Suppressor macrophage (primary cell): ENCODE results near the gene TARS2.

Experiments used
- DNase-seq, 4 experiments: peaks; one replicate each; pipeline ENCODE4 v3.0.0-alpha.2; 2020 to 2022

Gene TARS2

DNA sequence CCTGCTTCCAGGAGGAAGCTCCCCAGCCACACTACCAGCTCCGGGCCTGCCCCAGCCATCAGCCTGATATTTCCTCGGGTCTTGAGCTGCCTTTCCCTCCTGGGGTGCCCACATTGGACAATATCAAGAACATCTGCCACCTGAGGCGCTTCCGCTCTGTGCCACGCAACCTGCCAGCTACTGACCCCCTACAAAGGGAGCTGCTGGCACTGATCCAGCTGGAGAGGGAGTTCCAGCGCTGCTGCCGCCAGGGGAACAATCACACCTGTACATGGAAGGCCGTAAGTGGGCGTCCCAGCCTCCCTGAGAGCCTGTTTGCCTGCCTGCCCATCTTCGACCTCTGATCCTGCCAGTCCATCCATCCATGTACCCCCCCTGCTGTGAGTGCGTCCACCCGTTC is 24.3 kb downstream of the TARS2 start:
- no peak for DNase-seq

DNA sequence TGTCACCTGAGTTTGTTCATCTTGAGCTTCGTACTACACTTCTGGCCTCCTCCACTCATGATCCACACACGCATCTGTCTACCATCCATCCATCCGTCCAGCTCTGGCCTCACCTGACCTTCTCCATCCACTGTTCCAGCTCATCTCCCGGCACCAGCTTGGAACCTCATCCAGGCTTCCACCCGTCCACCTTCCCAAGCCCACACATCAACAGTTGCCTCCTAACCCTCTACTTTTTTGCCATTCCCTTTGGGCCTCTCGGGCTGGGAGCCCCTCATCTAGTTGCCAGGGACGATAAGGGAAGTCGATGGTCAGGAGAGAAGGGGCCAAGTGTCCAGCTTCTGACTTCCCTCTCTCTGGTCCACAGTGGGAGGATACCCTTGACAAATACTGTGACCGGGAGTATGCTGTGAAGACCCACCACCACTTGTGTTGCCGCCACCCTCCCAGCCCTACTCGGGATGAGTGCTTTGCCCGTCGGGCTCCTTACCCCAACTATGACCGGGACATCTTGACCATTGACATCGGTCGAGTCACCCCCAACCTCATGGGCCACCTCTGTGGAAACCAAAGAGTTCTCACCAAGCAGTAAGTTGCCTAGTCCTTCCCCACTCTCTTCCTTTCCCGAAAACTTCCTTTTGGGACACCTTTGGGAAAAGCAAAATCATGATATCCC is 24.9 kb downstream of the TARS2 start:
- no peak for DNase-seq

DNA sequence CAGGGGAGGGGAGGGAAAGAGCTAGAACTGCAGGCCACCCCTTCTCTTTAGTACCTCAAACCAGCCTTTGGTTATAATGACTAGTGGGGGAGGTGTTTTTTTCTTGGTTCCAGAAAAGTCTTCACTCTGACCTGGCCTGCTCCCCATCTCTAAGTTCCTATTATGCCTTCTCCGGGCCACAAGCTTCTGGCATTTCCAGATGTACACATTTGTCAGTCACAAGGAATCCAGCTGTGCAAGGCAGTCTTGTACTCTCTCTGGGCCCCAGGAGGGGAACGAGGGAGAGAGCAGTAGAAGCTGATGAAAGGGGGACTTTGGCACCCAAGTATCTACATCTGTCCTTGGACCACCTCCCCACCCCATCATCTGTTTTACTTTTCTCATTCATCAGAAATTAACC is 25.6 kb downstream of the TARS2 start:
- no peak for DNase-seq

DNA sequence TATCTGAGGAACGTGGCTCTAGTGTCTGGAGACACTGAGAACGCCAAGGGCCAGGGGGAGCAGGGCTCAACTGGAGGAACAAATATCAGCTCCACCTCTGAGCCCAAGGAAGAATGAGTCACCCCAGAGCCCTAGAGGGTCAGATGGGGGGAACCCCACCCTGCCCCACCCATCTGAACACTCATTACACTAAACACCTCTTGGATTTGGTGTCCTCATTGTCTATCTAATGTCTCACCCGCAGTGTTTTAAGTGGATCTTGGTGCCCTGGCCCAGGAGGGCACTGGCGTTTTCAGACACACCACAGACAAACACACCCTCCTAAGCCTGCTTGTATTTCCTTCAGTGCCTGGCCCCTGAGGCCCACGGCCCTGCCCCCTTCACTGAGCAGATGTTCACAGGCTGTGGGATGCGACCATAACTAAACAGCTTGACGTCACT is 26.2 kb downstream of the TARS2 start:
- DNase-seq = no peak

DNA sequence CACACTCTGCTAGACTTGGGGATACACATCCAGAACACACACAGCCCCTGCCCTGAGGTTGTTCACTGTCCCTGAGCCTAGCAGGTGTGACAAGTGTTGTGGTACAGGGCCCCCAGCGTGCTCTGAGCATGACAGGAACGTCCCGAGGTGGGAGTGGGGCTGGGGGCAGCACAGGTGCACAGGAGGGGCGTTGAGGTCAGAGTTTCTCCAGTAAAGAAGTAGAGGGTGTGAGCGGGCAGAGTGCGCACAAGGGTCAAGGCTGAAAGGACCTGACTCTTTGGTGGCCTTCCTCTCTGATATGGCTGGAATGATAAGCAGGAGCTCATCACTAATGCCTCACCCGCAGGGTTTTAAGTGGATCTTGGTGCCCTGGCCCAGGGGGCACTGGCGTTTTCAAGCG is 27.0 kb downstream of the TARS2 start:
- DNase-seq = no peak

DNA sequence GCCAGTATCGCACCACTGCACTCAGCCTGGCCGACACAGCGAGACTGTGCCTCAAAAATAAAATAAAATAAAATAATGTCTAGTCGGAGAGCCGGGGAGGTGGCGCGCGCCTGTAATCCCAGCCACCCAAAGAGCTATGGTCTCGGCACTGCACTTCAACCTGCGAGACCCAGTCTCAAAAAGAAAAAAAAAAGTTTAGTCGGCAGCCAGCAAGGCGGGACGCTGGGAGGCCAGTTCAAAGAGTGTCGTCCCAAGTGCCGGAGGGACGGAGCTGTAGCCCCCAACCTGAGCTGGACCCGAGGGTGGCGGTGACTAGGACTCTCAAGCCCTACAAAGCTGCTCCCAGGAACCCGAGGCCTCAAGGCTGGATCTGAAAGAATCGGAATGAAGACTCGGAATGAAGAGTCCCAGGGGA is 27.7 kb downstream of the TARS2 start:
- no peak for DNase-seq

DNA sequence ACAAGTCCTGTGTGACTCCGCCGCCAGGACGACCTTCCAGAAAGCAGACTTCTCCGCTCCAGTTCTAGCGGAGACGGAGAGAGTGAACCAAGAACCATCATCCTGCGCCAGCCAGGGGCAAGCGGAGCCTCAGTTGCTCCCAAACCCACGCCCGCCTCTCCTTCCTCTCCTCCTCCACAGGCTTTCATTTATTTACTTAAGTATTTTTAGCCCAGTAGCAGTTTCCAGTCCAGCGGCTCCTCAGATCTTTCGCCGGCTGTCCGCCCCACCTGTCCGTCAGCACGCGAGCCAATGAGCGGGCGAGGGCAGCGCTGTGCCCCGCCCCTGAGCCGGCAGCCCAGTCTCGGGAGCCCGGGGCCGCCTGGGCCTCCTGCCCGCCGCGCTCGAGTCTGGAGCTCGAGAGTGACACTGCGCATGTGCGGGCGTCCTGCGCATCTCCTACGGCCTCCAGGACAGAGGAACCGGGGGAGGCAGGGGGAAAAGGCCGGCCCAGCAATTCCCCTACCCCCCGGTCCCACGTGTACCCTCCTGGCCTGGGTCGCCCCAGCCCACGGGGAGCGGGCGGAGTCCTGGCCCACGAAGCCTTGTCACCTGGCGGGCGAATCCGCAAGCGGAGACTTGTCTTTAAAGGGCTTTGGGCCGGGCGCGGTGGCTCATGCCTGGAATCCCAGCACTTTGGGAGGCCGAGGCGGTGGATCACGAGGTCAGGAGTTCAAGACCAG is 28.3 kb downstream of the TARS2 start, which contains the start of gene FALEC:
Gene FALEC, plus strand, starts transcription at position 425 of the 722 bp plus-strand sequence.
- peak; percentile 98 to 99 (median 98) for DNase-seq

DNA sequence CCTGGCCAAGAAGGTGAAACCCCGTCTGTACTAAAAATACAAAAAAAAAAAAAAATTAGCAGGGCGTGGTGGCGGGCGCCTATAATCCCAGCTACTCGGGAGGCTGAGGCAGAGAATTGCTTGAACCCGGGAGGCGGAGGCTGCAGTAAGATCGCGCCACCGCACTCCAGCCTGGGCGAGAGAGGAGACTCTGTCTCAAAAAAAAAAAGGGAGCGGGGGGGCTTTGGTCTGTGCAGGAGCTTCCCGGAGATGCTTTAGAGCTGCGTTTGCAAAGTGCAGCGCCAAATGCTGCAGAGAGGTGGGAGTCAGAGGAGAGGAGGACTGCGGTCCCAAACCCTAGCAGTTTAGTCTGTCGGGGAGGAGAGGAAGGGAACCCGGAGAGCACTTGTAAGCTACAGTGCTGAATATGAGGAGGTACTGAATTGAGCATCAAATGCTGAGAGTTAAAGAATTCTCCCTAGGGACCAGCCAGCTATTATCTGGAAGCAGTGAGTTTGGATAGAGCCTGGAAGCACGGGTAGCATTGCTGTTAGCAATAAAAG is 28.9 kb downstream of the TARS2 start:
- DNase-seq = peak in 3 of 4 experiments; percentile 9 to 17 (median 10)

DNA sequence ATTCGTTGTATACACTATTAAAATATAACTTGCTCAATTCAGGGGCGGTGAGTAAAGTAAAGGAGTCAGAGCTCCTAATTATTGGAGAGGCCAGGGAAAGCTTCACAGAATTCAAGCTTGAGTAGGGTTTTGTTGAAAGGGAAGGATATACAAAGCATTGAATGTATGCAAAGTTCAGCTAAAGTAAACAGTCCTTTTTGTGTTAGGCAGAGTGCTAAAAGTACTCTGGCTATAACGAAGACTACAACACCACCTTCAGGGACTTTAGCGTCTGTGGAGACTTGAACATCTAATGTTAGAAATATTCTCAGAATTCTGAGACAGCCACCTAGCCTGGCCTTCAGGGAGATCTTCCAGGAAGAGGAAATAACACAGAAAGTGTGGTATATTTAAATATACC is 29.4 kb downstream of the TARS2 start:
- no peak for DNase-seq

DNA sequence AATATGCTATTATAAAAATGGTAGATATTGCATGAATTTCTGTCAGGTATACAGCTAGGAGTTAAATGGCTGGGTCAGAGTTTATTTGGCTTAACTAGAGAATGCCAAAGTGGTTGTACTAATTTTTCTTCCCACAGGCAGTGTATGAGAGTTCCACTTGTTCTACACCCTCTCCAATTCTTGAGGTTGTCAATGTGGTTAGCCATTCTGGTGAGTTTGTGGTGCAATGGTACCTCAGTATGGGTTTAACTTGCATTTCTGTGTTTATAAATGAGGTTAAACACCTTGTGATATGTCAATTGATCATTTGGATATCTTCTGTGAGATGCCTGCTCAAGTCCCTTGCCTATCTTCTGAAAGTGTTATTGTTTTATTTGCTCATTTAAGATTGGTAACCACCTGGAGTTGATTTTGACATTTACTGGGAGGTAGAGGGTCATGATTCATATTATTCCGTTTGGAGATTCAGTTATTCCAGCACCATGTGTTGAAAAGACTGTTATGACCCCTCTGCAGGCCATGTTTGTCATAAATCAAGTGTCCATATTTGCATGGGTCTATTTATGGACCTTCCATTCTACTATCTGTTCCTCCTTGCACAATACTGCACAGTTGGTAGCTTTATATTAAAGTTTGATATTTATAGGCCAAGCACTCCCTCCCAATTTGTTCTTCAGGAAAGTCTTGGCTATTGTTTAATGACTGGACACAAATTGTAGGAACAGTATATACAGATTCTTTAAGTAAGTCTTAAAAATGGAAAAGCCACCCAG is 34.2 kb downstream of the TARS2 start:
- no peak for DNase-seq

DNA sequence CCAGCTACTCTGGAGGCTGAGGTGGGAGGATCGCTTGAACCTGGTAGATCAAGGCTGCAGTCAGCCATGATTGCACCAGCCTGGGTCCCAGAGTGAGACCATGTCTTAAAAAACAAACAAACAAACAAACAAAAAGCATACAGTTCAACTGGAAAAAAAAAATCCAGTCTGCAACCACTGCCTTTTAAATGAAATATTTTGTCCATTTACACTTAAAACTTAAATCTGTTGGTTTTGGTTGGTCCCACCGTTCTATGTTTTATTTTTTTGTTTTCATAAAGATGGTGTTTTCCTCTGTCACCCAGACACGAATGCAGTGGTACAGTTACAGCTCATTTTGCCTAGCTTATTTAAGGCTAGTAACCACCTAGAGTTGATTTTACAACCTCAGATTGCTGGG is 38.1 kb downstream of the TARS2 start:
- no peak for DNase-seq

DNA sequence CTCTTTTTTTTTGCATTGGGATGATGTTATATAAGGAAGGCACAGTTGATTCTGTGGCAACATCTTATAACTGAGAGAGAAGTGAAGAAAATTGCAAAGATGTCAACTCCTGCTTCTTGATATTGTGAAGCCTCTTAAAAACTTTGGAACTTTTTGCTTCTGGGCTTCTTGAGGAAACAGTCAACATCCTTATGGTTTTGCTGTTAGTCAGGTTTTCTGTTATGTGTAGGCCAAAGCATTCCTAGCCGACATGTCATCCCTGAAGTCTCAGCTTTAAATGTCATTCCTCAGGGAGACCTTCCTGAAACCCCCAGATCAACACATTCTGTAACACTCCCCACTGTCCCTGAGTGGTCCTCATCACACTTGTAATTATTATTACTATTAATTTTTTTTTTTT is 41.0 kb downstream of the TARS2 start:
- DNase-seq = no peak

DNA sequence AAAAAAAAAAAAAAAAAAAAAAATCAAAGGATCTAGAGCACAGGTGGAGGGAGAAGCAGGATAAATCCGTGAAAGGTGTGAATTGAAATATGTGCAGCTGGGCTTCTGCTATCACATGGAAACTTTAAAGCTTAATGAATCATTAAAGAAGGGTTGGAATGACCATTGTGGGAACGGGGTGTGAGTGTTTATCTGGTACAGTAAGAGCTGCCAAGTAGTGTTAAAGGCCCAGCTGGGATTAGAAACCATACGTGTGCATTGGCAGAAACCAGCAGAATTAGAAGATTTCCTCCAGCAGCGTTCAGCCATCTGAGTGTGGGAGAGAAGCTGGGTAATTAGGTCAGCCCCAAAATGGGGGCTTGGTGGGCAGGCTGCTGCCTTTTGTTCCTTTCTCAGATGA is 41.8 kb downstream of the TARS2 start:
- DNase-seq = no peak

DNA sequence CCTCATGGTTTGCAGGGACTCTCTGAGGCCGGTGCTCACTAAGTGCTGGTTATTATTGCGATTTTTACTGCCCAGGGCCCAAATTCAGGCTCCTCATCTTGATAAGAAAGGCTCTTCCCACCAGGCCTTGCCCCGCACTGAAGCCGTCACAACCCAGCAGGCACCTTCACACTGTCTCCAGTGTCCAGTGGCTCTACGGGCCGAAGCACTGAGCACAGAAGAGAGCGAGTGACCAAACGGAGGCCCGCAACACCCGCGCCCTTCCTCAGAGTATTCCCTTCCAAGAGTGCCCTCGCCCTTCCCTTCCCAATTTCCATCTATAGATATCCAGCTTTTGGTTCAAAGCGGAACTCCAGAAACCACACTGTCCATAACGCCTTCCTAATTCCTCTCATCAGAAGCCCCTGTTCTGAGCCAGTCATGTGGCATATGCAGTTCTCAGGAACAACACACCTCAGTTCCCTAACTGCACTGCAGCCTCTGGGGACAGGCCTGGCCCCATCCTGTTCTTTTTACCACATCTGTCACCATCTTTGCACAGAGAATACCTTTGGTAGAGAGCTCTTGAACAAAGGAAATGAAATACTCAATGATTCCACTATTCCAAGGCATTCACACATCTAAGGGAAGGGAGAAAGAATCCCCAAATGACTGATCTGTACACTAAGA is 43.4 kb downstream of the TARS2 start:
- DNase-seq = no peak

DNA sequence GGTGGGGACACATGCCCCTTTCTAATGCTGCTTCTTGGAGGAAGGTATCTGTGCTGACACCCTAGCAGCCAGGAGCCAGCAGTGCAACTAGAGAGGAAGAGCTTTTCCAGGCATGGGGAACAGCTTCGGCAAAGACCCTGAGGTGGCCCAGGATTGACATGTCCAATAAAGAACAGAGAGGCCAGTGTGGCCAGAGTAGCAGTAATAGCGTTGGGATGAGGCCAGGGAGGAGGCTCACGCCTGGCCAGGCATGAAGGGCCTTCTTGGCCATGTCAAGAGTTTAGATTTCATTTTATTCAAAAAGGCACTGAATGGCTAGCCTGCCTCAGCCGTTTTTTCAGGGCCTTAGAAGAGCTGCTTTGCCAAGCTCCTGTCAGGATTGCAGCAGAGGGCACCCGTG is 45.6 kb downstream of the TARS2 start:
- DNase-seq = peak in 1 of 4 experiments; percentile 17

DNA sequence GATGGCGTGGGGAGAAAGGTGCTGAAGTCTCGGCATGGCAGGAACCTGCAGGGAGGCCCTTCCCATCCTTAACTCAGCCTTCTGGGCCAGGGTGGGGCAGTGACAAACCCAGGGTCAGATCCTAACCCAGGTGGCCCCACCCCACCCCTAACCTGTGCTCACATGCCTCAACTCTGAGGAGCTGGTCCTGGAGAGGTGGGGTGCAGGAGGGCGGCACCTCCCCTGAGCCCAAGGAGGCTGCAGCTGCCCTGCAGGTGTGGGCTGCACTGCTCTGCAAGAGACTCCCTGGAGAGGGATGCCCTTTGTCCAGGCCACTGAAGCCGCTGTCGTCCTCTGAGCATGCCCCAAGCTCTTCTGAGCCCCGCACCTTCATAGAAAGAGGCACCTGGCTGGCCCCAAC is 46.8 kb downstream of the TARS2 start:
- DNase-seq = no peak

DNA sequence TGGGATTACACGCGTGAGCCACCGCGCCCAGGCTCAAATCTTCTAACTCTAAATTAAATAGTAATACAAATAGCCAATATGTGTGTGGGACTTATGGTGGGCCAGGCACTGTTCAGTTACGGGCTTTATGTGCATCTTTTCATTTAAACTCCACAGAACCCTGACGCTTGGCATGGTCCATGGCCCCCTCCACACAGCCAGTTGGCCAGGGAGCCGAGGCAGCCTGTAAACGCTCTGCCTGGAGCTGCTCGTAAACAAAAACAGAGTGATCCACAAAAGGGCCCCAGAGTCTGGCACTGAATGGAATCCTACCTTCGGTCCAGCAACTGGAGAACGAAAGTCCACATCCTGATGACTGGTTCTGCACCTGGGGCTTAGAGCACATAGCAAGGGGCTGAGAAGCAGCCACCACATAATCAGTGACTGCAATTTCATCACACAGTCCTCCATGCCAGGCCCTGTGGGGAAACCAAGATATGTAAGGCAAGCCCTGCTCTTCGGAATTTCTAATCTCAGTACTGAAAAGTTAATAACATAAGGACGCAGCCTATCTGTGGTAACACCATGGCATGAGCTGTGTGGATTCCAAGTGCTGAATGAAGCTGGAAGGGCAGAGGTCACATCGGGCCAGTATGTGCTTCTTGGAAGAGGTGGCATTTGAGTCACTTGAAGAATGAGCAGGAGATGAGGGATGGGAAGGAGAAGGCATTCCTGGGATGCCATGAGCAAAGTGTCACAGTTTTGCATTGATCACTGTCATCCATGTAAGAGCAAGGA is 48.5 kb downstream of the TARS2 start:
- DNase-seq = no peak

DNA sequence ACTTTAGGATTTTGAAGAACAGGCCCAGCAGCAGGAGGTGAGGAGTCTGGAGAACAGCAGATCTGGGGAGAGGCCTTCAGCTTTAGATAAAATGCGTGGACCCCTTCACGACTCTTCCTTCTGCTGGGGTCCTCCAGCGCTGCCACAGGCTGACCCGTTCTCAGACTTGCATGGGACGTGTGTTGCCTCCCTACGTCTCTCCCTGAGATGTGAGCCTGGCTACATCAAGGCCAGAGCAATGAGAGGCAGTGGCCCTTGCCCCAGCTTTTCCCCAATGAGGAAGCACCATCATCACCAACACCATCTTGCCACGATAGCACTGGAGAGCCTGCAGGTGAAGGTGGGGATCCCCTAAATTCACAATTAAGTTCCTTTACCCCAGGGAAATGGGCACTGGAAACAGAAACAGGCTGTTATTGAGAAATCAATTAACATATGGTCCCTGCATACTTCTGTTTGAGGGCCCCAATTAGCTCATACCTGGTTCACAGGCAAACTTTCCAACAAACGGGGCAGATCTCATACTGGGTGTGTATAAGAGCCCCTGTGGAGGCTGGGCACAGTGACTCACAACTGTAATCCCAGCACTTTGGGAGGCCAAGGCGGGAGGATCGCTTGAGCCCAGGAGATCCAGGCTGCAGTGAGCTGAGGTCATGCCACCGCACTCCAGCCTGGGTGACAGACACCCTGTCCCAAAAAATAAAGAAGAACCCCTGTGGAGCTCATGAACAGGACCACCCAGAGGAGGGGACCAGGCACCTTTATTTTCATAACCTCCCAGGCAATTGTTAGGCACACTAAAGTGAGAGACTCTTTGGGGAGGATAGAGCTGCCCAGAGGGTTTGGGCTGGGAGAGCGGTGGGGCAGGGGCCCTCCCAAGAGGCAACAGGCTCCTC is 49.9 kb downstream of the TARS2 start:
- no peak for DNase-seq

DNA sequence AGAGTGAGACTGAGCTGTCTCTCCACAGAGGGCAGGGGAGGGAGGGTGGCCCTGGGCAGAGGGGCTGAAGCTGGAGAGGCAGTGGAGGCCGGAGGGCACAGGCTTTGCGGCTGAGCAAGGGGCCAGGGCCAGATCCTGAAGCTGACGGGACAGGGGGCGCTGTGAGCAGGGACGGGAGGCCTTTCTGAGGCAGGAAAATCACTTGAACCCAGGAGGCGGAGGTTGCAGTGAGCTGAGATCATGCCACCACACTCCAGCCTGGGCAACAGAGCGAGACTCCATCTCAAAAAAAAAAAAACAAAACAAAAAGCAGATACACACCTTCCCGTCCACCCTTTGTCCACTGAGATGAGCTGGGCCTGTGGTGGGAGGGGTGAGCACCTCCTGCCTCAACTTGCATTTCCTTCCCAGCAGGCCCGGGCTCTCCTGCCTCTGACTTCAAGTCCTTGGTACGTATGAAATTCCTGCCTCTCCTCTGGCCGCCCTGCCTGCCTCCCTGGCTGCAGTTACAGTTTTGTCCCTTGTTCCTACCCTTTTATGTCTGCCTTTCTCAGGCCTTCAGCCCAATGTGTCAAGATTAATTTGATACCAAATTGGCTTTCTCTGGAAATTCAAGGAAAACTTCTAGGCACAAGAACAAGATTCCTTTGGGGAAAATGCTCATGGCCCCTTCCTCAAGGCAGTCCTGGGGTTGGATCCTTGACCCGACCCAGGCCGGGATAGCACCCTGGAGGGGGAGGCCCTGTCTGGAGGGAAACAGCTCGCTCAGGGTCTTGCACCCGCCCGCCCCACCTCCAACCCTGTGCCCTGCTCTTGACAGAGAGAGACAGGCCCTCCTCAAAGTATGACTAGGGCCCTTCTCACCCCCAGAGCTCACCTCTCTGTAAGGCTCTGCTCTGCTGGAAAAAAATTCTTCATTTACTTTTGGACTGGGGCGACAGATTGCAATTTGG is 50.8 kb downstream of the TARS2 start:
- DNase-seq = no peak
